GM12872 (cell line): ENCODE results near the gene ERICH3.

Source experiments
- CTCF ChIP-seq: IDR thresholded peaks from 3 replicates; pipeline ENCODE4 v1.5.1; 2011; ENCODE audit warnings: low read depth, mild to moderate bottlenecking, low read length, moderate library complexity; ENCODE audit not compliant: insufficient read depth

ERICH3 gene

GRCh38 chr1:74690364-74690696 is 16.7 kb upstream of the ERICH3 start:
- TF ChIP-seq CTCF = no peak

GRCh38 chr1:74689621-74690363 is 16.2 kb upstream of the ERICH3 start:
- TF ChIP-seq CTCF = peak; percentile 65

- no peak for TF ChIP-seq CTCF
Measured at GRCh38 chr1:74686928-74687327, 13.3 kb upstream of the ERICH3 start.

- TF ChIP-seq CTCF = no peak
Measured at GRCh38 chr1:74684301-74684700, 10.7 kb upstream of the ERICH3 start.

- no peak for TF ChIP-seq CTCF
Measured at GRCh38 chr1:74683656-74684055, 10.1 kb upstream of the ERICH3 start.

GRCh38 chr1:74681851-74682250 is 8.3 kb upstream of the ERICH3 start:
- TF ChIP-seq CTCF = no peak

GRCh38 chr1:74681449-74681848 is 7.9 kb upstream of the ERICH3 start:
- TF ChIP-seq CTCF = no peak
